ENCODE data around the gene CKAP2L. TPM values are rescaled to one million over a fixed set of nuclear protein-coding genes. Genes with fewer than 3 reads are reported as not detected.

Gene CKAP2L
- total and polyA plus RNA-seq, 4 donors = 0.19 to 15.9 (median 0.91) TPM; not detected in 1

DNA sequence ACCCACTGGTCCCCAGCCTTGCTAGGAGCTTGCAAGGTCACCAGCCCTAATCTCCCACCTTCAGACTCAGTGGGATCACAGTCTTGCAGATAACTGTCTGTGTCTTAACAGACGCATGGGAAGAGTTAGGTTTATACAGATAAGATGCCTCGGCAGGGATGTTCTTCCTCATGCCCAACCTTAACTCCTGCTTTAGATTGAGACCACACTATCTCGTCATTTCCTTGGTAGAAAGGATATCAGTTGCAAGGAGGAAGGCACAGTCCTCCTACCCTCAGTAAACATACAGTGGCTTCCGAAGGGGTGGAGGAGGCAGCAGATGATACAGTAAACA, 36.4 kb downstream of the CKAP2L start:
- 65% methylated on average over 4 of the region's 4 CpGs for WGBS
- TF ChIP-seq RAD21 (IDR thresholded peaks at IDR 0.05) (no peak), HNF4G (IDR thresholded peaks at IDR 0.05) (no peak), JUND (IDR thresholded peaks at IDR 0.05) (no peak), SP1 (IDR thresholded peaks at IDR 0.05) (no peak), RXRA (IDR thresholded peaks at IDR 0.05) (no peak), TAF1 (conservative IDR thresholded peaks at IDR 0.05) (no peak), FOXA1 (IDR thresholded peaks at IDR 0.05) (no peak)
- TF ChIP-seq, protein P1, sequence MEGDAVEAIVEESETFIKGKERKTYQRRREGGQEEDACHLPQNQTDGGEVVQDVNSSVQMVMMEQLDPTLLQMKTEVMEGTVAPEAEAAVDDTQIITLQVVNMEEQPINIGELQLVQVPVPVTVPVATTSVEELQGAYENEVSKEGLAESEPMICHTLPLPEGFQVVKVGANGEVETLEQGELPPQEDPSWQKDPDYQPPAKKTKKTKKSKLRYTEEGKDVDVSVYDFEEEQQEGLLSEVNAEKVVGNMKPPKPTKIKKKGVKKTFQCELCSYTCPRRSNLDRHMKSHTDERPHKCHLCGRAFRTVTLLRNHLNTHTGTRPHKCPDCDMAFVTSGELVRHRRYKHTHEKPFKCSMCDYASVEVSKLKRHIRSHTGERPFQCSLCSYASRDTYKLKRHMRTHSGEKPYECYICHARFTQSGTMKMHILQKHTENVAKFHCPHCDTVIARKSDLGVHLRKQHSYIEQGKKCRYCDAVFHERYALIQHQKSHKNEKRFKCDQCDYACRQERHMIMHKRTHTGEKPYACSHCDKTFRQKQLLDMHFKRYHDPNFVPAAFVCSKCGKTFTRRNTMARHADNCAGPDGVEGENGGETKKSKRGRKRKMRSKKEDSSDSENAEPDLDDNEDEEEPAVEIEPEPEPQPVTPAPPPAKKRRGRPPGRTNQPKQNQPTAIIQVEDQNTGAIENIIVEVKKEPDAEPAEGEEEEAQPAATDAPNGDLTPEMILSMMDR (IDR thresholded peaks at IDR 0.05; ENCODE audit: low read depth, low read length, missing input control) = no peak
- TF ChIP-seq, protein P2, sequence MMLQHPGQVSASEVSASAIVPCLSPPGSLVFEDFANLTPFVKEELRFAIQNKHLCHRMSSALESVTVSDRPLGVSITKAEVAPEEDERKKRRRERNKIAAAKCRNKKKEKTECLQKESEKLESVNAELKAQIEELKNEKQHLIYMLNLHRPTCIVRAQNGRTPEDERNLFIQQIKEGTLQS (IDR thresholded peaks at IDR 0.05) = no peak
- H3K4me1 ChIP-seq (ENCODE audit: control insufficient read depth in 4 of 4, insufficient read depth in 4 of 4, low read length in 3 of 4) = peaks cover 0 to 2% (median 0%) of the 10 kb centered on the region in 4 donors

DNA sequence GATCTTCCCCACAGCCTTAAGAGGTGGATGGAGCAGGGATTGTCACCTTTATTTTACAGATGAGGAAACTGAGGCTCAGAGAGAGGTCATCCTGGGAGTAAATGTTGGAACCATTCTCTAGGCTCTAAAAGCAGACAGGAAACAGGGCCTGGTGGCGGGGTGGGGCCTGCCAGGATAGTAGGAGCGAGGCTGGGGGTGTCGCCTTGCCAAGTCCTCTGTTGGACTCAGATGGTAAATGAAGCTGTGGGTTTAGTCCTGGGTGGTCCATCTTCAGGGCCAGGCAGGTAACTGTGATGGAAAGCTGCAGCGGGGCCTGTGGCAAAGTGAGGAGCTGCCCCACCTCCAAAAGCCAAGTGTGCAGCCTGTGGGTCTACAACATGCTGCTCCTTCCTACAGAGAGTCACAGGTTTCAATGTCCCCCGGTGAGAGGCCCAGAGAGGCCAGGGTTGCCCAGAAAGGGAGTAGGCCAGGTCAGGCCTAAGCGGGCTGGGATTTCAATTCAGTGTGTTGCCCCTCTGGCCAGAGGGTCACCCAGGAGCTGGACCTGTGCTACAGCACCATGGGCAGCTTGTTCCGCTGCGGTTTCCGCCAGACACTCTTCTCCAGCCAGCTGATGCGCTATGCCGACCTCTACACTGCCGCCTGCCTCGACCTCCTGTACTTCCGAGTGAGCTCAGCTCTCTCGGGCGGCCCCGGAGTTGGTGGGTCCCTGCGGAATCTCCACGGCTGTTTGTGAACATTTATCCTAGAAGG, 37.0 kb downstream of the CKAP2L start:
- TF ChIP-seq RXRA (IDR thresholded peaks at IDR 0.05) (no peak), JUND (IDR thresholded peaks at IDR 0.05) (no peak), EGR1 (IDR thresholded peaks at IDR 0.05; ENCODE audit: low read depth in 2 of 2) (no peak), SP1 (IDR thresholded peaks at IDR 0.05) (no peak), FOXA1 (IDR thresholded peaks at IDR 0.05) (no peak), HNF4A (conservative IDR thresholded peaks at IDR 0.05) (no peak), NR2F2 (IDR thresholded peaks at IDR 0.05) (no peak), FOXA2 (IDR thresholded peaks at IDR 0.05) (no peak), HNF4G (IDR thresholded peaks at IDR 0.05) (no peak), GABPA (IDR thresholded peaks at IDR 0.05 in 1 of 2, conservative IDR thresholded peaks at IDR 0.05 in 1 of 2) (no peak), TAF1 (conservative IDR thresholded peaks at IDR 0.05) (no peak), RAD21 (IDR thresholded peaks at IDR 0.05) (no peak), YY1 (IDR thresholded peaks at IDR 0.05) (no peak)
- TF ChIP-seq, protein P3, sequence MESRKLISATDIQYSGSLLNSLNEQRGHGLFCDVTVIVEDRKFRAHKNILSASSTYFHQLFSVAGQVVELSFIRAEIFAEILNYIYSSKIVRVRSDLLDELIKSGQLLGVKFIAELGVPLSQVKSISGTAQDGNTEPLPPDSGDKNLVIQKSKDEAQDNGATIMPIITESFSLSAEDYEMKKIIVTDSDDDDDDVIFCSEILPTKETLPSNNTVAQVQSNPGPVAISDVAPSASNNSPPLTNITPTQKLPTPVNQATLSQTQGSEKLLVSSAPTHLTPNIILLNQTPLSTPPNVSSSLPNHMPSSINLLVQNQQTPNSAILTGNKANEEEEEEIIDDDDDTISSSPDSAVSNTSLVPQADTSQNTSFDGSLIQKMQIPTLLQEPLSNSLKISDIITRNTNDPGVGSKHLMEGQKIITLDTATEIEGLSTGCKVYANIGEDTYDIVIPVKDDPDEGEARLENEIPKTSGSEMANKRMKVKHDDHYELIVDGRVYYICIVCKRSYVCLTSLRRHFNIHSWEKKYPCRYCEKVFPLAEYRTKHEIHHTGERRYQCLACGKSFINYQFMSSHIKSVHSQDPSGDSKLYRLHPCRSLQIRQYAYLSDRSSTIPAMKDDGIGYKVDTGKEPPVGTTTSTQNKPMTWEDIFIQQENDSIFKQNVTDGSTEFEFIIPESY (IDR thresholded peaks at IDR 0.05) = no peak
- TF ChIP-seq, protein P4, sequence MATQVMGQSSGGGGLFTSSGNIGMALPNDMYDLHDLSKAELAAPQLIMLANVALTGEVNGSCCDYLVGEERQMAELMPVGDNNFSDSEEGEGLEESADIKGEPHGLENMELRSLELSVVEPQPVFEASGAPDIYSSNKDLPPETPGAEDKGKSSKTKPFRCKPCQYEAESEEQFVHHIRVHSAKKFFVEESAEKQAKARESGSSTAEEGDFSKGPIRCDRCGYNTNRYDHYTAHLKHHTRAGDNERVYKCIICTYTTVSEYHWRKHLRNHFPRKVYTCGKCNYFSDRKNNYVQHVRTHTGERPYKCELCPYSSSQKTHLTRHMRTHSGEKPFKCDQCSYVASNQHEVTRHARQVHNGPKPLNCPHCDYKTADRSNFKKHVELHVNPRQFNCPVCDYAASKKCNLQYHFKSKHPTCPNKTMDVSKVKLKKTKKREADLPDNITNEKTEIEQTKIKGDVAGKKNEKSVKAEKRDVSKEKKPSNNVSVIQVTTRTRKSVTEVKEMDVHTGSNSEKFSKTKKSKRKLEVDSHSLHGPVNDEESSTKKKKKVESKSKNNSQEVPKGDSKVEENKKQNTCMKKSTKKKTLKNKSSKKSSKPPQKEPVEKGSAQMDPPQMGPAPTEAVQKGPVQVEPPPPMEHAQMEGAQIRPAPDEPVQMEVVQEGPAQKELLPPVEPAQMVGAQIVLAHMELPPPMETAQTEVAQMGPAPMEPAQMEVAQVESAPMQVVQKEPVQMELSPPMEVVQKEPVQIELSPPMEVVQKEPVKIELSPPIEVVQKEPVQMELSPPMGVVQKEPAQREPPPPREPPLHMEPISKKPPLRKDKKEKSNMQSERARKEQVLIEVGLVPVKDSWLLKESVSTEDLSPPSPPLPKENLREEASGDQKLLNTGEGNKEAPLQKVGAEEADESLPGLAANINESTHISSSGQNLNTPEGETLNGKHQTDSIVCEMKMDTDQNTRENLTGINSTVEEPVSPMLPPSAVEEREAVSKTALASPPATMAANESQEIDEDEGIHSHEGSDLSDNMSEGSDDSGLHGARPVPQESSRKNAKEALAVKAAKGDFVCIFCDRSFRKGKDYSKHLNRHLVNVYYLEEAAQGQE (IDR thresholded peaks at IDR 0.05) = no peak
- TF ChIP-seq, protein P1 (IDR thresholded peaks at IDR 0.05; ENCODE audit: low read depth, low read length, missing input control) = no peak
- TF ChIP-seq, protein P2 (IDR thresholded peaks at IDR 0.05) = no peak
- TF ChIP-seq, protein P5, sequence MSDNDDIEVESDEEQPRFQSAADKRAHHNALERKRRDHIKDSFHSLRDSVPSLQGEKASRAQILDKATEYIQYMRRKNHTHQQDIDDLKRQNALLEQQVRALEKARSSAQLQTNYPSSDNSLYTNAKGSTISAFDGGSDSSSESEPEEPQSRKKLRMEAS (IDR thresholded peaks at IDR 0.05) = no peak
- Histone ChIP-seq H3K4me1 (ENCODE audit: control insufficient read depth in 4 of 4, insufficient read depth in 4 of 4, low read length in 3 of 4) (peaks cover 0 to 2% (median 0%) of the 10 kb centered on the region in 4 donors), H3K36me3 (ENCODE audit: control insufficient read depth in 4 of 4, insufficient read depth in 3 of 4, low read depth in 1 of 4, low read length in 3 of 4) (no peaks in the 10 kb centered on the region), H3K27me3 (ENCODE audit: control insufficient read depth in 4 of 4, insufficient read depth in 4 of 4, low read length in 3 of 4) (no peaks in the 10 kb centered on the region), H3K27ac (ENCODE audit: low read depth in 1 of 2, low read length in 2 of 2) (no peak overlapping the region), H3K9ac (ENCODE audit: low read depth in 1 of 2, low read length in 2 of 2) (no peak overlapping the region), H3K4me3 (ENCODE audit: low read depth in 1 of 3, low read length in 3 of 3) (no peak overlapping the region), H3K9me3 (ENCODE audit: control insufficient read depth in 4 of 4, low read length in 3 of 4) (no peaks in the 10 kb centered on the region)
- 85% methylated on average over 19 of the region's 19 CpGs for WGBS
- DNase-seq (ENCODE audit: low spot score) = no peak

More for the DNA sequence above, 36.4 kb downstream of the CKAP2L start:
- no peak overlapping the region for H3K4me3 ChIP-seq (ENCODE audit: low read depth in 1 of 3, low read length in 3 of 3)
- no peak overlapping the region for H3K9ac ChIP-seq (ENCODE audit: low read depth in 1 of 2, low read length in 2 of 2)
- no peaks in the 10 kb centered on the region for H3K9me3 ChIP-seq (ENCODE audit: control insufficient read depth in 4 of 4, low read length in 3 of 4)
- H3K27ac ChIP-seq (ENCODE audit: low read depth in 1 of 2, low read length in 2 of 2) = no peak overlapping the region
- DNase-seq (ENCODE audit: low spot score) = no peak
- no peaks in the 10 kb centered on the region for H3K27me3 ChIP-seq (ENCODE audit: control insufficient read depth in 4 of 4, insufficient read depth in 4 of 4, low read length in 3 of 4)
- no peaks in the 10 kb centered on the region for H3K36me3 ChIP-seq (ENCODE audit: control insufficient read depth in 4 of 4, insufficient read depth in 3 of 4, low read depth in 1 of 4, low read length in 3 of 4)

Measured in liver (tissue), 9 donors.